Measurements from ENCODE around the gene AKR7A3.
"Not testable (repeated sequence)": the region's sequence is repeated elsewhere in the genome, so short reads cannot be mapped to it uniquely, and the experiment has no call there.

Gene AKR7A3

GRCh38 chr1:19288324-19289241, at the start of gene AKR7A3:
Gene AKR7A3, minus strand, starts transcription at chr1:19288770. Its CDS starts 61 bp downstream, at chr1:19288709.
- DNase-seq = not testable (repeated sequence)

GRCh38 chr1:19338323-19338762, 49.8 kb upstream of the AKR7A3 start:
- DNase-seq = no peak

DNA sequence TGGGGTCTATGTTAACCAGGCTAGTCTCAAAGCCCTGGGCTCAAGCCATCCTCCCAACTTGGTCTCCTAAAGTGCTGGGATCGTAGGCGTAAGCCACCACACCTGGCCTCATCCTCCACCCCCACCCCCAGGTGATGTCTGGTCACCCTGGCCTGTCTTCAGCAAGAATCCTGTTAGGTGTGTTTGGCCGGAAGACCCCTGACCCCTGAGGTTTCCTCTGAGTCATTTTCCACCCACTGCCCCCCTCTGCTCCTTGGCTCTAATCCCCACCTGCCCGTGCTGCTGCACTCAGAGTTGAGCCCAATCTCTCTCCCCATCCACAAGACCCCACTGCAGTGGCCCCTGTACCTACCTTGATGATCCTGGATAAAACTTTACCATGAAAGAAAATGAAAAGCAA, 48.7 kb upstream of the AKR7A3 start:
- no peak for DNase-seq

DNA sequence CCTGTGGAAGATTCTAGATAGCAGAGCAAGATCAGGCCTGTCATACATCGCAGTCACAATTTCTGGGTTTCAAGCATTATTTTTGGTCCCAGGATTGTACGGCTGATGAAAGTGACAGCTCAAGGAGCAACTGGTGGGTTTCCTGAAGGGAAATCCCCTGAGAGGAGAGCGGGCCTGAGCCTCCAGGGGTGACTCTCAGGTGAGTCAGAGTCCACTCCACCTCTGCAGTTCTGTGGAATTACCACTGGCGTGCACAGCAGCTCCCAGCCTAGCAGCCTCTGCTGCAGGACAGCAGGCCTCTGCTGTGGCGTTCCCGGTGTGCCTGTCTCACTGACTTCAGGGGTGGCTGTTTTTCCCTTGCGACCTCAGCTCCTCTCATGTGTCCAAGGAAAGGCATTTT, 48.0 kb upstream of the AKR7A3 start:
- DNase-seq = no peak

DNA sequence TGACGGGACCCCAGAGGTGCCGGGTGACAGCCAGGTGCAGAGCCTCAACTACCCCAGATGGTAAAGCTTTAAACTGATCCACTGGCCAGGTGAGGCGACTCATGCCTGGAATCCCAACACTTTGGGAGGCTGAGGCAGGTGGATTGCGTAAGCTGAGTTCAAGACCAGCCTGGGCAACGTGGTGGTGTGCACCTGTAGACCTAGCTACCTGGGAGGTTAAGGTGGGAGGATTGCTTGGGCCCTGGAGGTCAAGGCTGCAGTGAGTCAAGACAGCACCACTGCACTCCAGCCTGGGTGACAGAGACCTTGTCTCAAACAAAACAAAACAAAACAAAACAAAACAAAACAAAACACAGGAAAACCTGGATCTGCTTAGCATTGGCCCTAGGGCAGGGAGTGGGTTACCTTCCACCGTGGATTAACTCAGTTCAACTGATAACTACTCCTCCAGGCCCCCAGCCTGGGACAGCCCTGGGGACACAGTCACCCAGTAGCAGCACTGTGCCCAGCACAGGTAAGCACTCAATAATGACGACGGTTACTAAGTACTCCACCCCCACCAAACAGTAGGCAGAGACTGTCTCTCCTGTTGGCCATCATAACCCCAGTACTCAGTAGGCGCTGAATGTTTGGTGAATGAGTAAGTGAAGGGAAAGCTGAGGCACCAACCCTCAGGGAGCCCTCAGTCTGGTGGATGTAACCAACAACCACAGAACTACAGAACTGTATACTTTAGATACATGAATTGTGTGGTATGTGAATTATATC, 45.2 kb upstream of the AKR7A3 start:
- DNase-seq = no peak

DNA sequence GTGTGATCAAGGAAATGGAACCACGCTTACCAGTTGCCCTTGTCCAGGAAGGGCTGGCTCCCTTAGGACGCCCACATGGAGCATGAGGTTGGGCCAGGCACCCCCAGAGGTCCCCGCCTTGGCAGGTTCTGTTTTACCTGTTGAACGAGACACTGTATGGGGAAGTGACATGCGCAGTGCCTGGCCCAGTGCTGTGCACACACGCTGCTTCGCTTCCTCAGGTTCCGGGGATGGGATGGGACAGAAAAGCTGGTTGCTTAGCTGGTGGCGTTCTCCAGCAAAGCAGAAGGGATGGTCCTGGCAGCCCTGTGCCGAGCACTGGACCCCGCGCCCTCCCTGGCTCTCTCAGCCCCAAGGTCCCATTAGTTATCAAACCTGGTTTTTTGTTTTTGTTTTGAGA, 44.3 kb upstream of the AKR7A3 start:
- DNase-seq = no peak

- no peak for DNase-seq
Measured at GRCh38 chr1:19331262-19331878, 42.8 kb upstream of the AKR7A3 start.

DNA sequence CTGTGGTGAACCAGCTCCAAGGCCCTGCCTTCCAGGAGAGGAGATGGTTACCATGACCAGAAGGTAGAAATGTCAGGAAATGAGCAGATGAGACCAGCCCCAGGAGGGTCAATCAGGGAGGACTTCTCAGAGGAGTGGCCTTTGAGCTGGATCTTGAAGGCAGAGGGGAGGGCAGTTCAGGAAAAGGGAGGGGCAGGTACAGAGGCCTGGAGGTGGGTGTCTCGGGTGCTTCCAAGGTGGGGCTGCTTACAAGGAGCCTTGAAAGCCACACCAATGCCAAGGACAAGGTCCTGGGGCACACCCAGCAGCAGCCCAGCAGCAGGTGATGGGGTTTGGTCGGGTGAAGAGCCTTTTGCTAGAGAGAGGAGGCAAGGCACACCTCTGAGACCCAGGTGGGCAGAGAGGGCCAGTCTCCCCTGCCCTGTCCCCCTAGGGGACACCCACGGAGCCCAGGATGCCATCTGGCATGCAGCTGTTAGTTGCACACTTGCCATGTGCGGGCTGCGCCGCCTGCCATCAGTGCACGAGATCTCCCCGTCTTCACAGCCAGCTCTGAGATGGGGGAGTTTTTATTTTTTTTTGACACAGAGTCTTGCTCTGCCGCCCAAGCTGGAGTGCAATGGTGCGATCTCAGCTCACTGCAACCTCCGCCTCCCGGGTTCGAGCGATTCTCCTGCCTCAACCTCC, 42.0 kb upstream of the AKR7A3 start:
- DNase-seq = no peak

DNA sequence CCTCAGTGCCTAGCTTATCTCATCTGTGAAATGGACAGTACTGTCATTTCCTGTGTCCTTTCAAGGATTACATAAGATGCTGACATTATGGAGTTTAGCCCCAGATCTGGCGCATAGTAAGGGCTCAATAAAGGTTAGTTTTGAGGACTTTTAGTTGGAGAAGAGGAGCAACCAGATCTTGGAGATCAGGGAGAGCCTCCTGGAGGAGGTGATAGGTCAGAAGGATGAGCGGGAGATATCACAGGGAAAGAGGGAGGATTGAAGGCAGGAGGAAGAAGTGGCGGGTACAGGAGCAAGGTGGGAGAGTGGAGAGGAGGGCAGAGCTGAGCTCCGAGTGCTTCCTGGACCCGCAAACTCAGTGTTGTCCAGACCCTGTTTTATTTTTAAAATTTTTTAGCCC, 41.0 kb upstream of the AKR7A3 start:
- DNase-seq = no peak

DNA sequence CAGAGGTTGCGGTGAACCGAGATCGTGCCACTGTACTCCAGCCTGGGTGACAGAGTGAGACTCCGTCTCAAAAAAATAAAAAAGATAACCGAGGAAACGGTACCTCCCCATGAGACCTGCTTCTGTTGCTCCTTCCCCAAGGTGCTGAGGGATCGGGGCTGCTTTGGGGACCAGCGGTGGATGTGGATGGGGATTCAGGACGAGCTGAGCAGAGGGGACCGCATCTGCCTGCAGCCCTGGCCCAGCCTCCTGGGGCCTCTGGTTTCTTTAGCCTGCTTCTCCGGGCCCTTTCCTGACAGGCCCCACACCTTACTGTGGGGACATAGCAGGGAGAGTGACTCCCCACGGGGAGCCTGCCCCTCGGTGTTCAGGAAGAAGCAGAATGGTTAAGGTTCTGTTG, 40.6 kb upstream of the AKR7A3 start:
- no peak for DNase-seq

- DNase-seq = no peak
Measured at GRCh38 chr1:19328486-19328885, 39.9 kb upstream of the AKR7A3 start.

DNA sequence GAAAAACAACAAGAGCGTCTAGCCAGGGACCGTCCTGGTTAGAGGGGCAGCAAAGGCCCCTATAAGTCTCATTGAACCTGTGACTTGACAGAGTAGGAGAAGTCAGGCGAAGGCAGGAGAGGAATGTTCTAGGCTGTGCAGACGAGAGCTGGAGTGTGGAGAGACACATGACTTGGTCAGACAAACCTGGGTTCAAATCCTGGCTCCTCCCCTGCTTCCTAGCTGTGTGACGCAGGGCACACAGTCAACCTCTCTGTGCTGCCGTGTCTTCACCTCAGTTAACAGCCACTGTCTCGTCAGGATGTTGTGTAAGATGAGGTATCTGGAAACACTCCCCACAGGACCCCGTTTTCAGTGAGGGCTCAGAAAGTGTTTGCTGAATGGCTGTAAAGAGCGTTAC, 39.2 kb upstream of the AKR7A3 start:
- DNase-seq = no peak

DNA sequence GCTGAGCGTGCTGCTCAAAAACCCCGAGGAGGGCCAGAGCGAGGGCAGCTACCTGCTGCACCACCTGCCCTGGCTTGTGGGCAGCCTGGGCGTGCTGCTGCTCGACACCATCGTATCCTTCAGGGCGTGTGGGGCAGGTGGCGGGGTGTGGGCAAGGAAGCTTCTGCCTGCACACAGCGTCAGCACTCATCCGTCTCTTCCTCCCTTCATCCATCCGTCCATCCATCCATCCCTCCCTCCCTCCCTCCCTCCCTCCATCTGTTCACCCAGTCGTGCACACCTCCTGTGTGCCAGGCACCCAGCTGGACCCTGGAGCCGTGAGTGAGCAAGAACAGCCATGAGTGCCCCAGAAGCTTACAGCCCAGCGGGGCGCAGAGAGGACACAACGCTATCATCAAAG, 38.7 kb upstream of the AKR7A3 start:
- DNase-seq = no peak

DNA sequence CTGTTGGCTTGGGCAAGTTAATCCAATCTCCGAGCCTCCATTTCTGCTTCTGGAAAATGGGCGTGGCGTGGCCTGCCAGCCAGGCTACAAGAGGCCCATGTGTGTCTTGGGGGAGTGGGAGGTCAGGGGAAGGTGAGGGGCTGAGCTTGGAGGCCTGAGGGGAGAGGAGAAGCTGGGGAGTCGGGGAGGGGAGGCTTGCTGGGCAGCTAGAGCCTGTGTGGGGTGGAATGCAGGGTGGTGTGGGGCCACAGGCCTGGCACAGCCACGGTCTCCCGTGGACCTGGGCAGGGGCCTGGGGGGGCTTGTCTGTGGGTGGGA, 38.1 kb upstream of the AKR7A3 start:
- no peak for DNase-seq

GRCh38 chr1:19325958-19326747, 37.6 kb upstream of the AKR7A3 start:
- no peak for DNase-seq

GRCh38 chr1:19325368-19325957, 36.9 kb upstream of the AKR7A3 start:
- no peak for DNase-seq

DNA sequence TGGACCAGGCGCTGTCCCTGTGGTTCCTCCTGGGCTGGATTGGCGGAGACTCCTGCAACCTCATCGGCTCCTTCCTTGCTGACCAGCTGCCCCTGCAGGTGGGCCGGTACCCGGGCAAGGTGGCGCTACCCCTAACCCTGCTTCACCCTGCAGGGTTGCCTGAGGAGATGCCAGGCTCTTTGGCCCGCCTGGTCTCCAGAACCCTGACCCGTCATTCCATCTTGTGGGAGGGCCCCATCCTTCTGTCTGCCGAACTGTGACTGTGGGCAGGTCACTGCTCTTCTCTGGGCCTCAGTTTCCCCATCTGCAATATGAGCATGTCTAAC, 36.1 kb upstream of the AKR7A3 start:
- no peak for DNase-seq

DNA sequence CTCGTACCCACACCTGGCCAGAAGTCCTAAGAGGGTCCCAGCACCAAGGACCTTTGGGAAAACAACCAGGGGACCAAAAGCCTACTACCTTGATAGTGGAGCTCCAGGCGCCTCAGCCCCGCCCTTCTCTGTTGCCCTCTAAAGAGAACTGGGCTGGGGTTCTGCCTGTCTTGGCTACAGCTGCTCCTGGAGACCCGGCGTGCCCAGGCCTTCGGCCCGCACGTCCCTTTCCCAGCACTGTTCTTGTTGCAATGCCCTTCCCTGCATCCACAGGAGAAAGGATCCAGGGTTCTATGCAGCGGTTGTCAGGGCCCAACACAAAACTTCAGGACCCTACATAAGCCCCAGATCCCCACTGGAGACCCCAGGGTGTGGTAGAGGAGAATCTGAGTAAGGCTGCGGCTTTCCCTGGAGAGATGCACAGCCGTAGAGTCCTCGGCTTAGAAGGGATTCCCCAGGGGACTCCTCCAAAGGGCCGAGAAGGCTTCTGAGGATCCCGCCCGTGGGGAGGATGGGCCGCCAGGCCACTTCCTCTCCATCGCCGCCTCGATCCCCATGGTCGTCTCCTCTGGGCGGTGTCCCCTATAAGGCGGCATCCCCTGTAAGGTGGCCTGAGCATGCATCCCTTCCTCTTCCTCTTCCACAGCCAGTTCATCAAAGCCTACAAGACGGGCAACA, 35.6 kb upstream of the AKR7A3 start:
- no peak for DNase-seq

DNA sequence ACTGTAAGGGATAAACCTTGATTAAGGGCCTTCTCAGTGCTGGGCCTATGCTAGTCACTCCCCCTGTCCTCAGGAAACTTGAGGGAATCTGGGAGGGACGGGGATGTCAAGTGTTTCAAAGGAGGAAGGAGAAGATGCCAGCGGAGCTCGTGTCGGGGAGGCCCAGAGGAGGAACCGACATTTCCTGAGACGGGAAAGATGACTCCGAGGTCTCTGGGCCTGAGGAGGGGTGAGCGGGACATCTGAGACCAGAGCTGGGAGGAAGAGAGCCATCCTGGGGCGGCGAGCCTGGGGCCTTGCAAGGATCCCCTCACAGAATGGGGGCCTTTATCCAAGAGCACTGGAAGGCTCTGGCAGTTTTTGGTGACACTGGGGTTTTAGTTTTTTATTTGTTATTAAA, 33.9 kb upstream of the AKR7A3 start:
- DNase-seq = no peak

DNA sequence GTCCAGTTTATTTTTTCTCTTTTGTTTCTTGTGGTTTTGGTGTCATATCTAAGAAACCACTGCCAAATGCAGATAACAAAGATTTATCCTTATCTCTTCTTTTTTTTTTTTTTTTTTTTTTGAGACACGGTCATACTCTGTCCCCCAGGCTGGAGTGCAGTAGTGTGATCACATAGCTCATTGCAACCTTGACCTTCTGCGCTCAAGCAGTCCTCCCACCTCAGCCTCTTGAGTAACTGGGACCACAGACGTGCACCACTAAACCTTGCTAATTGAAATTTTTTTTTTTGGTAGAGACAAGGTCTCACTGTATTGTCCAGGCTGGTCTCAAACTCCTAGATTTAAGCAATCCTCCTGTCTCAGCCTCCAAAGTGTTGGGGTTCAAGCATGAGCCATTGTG, 32.5 kb upstream of the AKR7A3 start:
- DNase-seq = no peak

DNA sequence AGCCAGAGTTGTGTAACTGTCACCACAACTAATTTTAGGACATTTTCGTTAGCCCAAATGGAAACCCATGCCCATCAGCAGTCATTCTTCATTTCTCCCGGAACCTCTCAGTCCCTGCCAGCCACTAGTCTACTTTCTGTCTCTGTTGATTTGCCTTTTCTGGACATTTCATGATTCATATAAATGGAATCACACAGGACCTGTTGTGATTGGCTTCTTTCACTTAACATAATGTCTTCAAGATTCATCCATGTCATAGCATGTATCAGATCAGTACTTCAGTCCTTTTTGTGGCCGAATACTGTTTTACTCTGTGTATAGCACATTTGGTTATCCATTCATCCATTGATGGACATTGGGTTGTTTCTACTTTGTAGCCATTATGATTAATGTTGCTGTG, 30.6 kb upstream of the AKR7A3 start:
- no peak for DNase-seq

All from DMS 273 treated with DMSO at 0.1 percent for 48 hours (cell line).